Activated naive CD8-positive, alpha-beta T cell treated with anti-CD3 and anti-CD28 coated beads, Interleukin-2, amount 50 U/mL, for 16 hours (primary cell): Measurements from ENCODE around the gene CBLC.
"Not testable (repeated sequence)": the region's sequence is repeated elsewhere in the genome, so short reads cannot be mapped to it uniquely, and the experiment has no call there.

ENCODE experiments used
- DNase-seq: peaks from one replicate; pipeline ENCODE4 v3.0.0-alpha.2; 2020; ENCODE audit warnings: low read depth, low spot score

The CBLC gene

GRCh38 chr19:44765033-44765948 lies 12.4 kb upstream of the CBLC start:
- no peak for DNase-seq

DNA sequence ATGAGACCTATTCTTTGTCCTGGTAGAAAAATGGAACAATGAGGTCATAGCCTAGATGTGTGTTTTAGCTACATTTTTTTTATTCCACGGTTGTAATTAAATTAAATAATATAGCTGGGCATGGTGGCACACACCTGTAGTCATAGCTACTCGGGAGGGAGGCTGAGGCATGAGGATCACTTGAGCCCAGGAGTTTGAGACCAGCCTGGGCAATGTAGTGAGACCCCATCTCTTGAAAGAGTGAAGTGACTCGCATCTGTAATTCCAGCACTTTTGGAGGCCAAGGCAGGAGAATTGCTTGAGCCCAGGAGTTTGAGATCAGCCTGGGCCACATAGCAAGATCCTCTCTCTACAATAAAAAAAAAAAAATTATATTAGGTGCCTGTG lies 11.7 kb upstream of the CBLC start:
- no peak for DNase-seq

GRCh38 chr19:44767295-44768180 lies 10.2 kb upstream of the CBLC start:
- DNase-seq = no peak

- DNase-seq = peak; percentile 92
These were observed 7.0 kb upstream of the CBLC start for GRCh38 chr19:44770550-44771257.

- DNase-seq = not testable (repeated sequence)
These were observed 5.5 kb upstream of the CBLC start for GRCh38 chr19:44772144-44772543.

GRCh38 chr19:44772959-44773358 lies 4.7 kb upstream of the CBLC start:
- DNase-seq = no peak

DNA sequence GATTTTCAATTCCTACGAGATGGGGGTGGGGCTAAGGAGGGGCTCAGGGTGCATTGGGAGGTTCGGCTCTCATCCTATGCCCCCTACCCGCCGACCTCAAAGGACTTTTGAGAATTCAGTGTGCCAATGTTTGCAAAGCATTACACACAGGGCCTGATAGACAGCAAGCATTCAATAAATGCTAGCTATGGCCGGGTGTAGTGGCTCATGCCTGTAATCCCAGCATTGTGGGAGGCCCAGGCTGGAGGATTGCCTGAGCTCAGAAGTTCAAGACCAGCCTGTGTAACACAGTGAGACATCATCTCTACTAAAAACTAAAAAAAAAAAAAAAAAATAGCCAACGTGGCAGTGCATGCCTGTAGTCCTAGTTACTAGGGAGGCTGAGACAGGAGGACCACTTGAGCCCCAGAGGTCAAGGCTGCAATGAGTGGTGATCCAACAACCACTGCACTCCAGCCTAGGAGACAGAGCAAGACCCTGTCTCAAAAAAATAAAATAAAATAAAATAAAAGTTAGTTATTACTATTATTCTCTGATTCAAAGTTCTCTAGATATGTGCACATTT lies 1.9 kb upstream of the CBLC start:
- no peak for DNase-seq

- DNase-seq = no peak
These were observed 1.1 kb upstream of the CBLC start for GRCh38 chr19:44776402-44777096.

DNA sequence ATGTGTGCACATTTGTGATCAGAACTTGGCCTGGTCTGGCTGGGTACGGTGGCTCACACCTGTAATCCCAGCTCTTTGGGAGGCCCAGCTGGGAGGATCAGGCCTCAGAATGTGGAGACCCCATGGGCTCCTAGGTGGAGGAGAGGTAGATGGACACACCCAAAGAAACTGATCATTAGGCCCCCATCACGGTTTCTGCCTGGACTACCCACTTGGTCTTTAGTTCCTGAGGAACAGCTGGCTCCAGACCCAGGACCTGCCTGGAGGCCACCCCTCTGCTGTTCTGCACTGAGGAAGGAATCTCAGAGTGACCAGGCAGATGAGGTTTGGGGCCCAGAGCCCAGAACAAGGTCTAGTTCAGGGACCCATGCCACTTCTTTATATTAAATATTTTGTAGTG lies 1.5 kb downstream of the CBLC start:
- DNase-seq = no peak

DNA sequence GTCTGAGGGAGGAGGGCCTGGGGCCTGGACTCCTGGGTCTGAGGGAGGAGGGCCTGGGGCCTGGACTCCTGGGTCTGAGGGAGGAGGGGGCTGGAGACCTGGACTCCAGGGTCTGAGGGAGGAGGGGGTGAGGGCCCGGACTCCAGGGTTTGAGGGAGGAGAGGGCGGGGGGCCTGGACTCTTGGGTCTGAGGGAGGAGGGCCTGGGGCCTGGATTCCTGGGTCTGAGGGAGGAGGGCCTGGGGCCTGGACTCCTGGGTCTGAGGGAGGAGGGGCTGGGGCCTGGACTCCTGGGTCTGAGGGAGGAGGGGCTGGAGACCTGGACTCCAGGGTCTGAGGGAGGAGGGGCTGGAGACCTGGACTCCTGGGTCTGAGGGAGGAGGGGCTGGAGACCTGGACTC lies 4.0 kb downstream of the CBLC start:
- not testable (repeated sequence) for DNase-seq

DNA sequence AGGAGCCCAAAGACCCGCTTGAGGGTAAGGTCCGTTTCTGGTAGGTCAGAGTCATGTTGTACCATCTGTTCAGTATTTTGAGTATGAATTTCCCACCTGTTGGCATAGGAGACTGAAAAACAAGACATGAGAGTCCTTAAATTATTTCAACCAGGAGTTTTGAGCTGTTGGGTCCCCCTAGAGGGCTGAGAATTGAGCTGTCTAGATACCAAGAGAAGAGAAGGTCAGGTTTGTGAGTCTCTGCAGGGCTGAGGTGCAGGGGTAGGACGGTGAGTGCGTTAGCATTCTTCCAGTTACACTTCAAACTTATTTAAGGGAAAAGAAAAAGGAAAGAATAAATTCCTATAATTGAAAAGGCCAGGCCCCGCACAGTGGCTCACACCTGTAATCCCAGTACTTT lies 5.0 kb downstream of the CBLC start:
- DNase-seq = no peak

DNA sequence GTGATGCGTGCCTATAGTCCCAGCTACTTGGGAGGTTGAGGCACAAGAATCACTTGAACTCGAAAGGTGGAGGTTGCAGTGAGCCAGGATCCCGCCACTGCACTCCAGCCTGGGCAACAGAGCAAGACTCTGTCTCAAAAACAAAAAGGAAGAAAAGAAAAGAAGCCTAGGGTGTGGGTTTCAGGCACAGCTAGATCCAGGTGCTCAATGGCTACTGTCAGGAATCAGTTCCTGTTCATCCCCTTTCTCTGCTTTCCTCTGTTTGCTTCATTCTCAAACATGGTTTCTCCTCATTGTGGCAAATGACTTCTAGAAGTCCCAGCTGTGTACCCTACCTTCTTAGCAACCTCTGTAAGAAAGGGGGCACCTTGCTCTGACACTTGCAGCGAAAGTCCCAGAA lies 5.9 kb downstream of the CBLC start:
- no peak for DNase-seq

DNA sequence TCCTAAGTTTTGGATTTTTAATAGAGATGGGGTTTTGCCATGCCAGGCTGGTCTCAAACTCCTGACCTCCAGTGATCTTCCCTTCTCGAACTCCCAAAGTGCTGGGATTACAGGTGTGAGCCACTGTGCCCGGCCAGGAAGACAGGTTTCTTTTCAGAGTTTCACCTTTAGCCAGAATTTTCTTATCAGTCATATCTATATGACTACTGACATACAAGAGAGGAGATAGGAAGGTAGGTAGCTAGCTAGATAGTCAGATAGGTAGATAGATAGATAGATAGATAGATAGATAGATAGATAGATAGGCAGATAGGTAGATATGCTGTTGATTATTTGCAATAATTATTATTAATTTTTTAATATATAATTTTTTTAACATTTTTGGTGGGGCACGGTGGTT lies 7.6 kb downstream of the CBLC start:
- DNase-seq = no peak

DNA sequence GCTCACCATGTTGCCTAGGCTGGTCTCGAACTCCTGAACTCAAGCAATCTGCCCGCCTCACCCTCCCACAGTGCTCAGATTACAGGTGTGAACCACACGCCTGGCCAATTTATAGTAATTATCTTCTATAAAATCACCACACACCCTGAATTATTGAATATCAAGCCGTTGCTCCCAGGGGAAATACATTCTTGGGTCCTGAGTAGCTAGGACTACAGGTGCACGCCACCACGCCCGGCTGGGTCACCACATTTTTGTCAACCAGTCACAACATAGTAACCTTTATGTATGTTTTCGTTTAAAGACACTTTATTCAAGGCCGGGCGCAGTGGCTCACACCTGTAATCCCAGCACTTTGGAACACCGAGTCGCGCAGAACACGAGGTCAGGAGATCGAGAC lies 8.3 kb downstream of the CBLC start:
- no peak for DNase-seq

DNA sequence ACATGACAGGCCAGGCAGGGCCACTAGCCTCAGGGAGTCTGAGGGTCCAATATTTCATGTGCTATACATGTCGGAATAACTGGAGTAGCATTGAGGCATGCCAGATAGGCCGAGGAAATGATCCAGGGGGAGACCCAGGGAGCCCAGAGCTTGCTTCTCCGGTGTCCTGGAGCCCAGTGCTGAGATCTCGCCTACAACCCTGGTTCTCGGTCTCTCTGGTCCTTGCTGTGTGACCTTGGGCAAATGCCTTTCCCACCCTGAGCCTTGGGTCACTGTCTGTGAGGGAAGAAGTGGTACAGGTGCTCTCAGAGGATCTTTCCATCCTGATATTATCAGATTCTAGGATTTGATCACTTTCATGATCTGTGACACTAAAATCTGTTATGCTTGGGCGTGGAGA lies 11.3 kb downstream of the CBLC start:
- DNase-seq = no peak

DNA sequence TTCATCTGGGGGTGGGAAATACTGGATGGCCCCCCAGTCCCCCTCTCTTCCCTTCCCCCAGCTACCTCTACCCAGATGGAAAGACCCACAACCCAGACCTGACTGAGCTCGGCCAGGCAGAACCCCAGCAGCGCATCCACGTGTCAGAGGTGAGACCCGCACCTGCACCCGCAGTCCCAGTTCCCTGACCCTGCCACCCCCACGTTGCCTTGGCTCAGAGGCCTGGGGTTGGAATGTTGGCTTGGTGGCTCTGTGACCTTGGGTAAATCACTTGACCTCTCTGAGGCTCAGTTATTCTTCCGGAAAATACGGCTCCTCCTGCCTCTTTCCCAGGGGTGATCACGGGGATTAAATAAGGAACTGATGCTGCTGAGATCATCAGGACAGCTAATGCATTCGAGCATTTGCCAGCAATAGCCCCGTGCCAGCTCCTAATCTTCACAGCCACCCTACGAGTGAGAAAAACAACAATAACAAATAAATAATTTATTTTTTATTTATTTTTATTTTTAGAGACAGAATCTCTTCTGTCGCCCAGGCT lies 12.3 kb downstream of the CBLC start:
- no peak for DNase-seq

- DNase-seq = no peak
These were observed 14.6 kb downstream of the CBLC start for GRCh38 chr19:44792281-44792680.

DNA sequence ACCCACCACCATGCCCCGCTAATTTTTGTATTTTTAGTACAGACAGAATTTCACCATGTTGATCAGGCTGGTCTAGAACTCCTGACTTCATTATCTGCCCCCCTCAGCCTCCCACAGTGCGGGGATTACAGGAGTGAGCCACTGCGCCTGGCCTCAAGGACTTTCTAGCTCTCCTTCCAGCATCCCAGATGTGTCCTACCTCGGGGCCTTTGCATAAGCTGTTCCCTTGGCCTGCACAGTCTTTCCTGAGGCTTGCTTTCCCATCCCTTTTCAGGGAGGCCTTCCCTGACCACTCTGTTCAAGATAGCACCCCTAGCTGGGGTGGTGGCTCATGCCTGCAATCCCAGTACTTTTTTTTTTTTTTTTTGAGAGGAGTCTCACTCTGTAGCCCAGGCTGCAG lies 16.9 kb downstream of the CBLC start:
- no peak for DNase-seq

GRCh38 chr19:44795398-44795987 lies 17.8 kb downstream of the CBLC start:
- no peak for DNase-seq

GRCh38 chr19:44796701-44797115 lies 19.0 kb downstream of the CBLC start:
- DNase-seq = no peak
